IMR-90 (cell line): ENCODE data around the gene TMEM117. TPM values are rescaled to one million over a fixed set of nuclear protein-coding genes. Genes with fewer than 3 reads are reported as not detected.

Experiments used
- ATAC-seq: fragments of 200-7000 bp; cut with Tn5 transposase; 2 replicates; pipeline ENCODE4 v1.9.1; 2020; ENCODE audit warnings: low read depth, mild to moderate bottlenecking, moderate library complexity
- BruUV-seq: library from RNA; stranded (reverse); fragments of 400-500 nt; replicated peaks from 2 replicates; lab custom pipeline; 2021; lab: Mats Ljungman, UMichigan
- CTCF ChIA-PET: fragments of 300-600 bp; formaldehyde crosslinking; extraction: SDS; loops from one replicate; lab custom pipeline; 2021; ENCODE audit warnings: antibody characterized with exemption; lab: Yijun Ruan, JAX
- POLR2A ChIA-PET: fragments of 300-600 bp; sonication (Branson Sonifier 250); formaldehyde crosslinking; loops from one replicate; lab custom pipeline; 2022; ENCODE audit warnings: antibody characterized with exemption; ENCODE audit not compliant: unreplicated experiment; lab: Charles Lee
- DNase-seq: peaks from one replicate; pipeline ENCODE4 v3.0.0; 2013
- H2AFZ ChIP-seq: replicated peaks from 2 replicates; pipeline ENCODE3; 2013; ENCODE audit warnings: low read length, mild to moderate bottlenecking; ENCODE audit not compliant: poor library complexity
- H2AK5ac ChIP-seq: 2 replicates; pipeline ENCODE4 v1.6.1; 2013; ENCODE audit warnings: low read depth, low read length, inconsistent platforms
- H2AK9ac ChIP-seq: replicated peaks from 2 replicates; pipeline ENCODE3; 2013; ENCODE audit warnings: mild to moderate bottlenecking, low read depth, low read length, moderate library complexity; ENCODE audit not compliant: poor library complexity
- H2BK120ac ChIP-seq: 2 replicates; pipeline ENCODE4 v1.6.1; 2013; ENCODE audit warnings: low read depth, low read length, inconsistent platforms
- H2BK15ac ChIP-seq: 3 replicates; pipeline ENCODE4 v1.6.1; 2013; ENCODE audit warnings: low read depth, low read length, inconsistent platforms
- H2BK20ac ChIP-seq: 2 replicates; pipeline ENCODE4 v1.6.1; 2013; ENCODE audit warnings: low read depth, mild to moderate bottlenecking, inconsistent platforms, low read length, moderate library complexity
- H2BK5ac ChIP-seq: 2 replicates; pipeline ENCODE4 v1.6.1; 2013; ENCODE audit warnings: mild to moderate bottlenecking, low read depth, low read length, inconsistent platforms; ENCODE audit not compliant: poor library complexity, severe bottlenecking
- H3K14ac ChIP-seq: replicated peaks from 2 replicates; pipeline ENCODE4 v1.6.1; 2013; ENCODE audit warnings: low read depth, low read length, inconsistent platforms
- H3K18ac ChIP-seq: 2 replicates; pipeline ENCODE4 v1.6.1; 2013; ENCODE audit warnings: low read depth, low read length, control low read depth
- H3K23ac ChIP-seq: 2 replicates; pipeline ENCODE4 v1.6.1; 2013; ENCODE audit warnings: low read depth, low read length, inconsistent platforms
- H3K27ac ChIP-seq: 2 replicates; pipeline ENCODE4 v1.5.1; 2013; ENCODE audit warnings: mild to moderate bottlenecking, control low read depth, low read length; ENCODE audit not compliant: insufficient read depth
- H3K27me3 ChIP-seq: 2 replicates; pipeline ENCODE4 v1.6.1; 2013; ENCODE audit warnings: low read length; ENCODE audit not compliant: control insufficient read depth, insufficient read depth
- H3K36me3 ChIP-seq: 2 replicates; pipeline ENCODE4 v1.6.1; 2013; ENCODE audit warnings: low read length, mixed read lengths; ENCODE audit not compliant: control insufficient read depth, insufficient read depth
- H3K4ac ChIP-seq: 2 replicates; pipeline ENCODE4 v1.6.1; 2013; ENCODE audit warnings: low read depth, low read length, inconsistent platforms
- H3K4me1 ChIP-seq: 2 replicates; pipeline ENCODE4 v1.6.1; 2013; ENCODE audit warnings: low read length, mixed read lengths; ENCODE audit not compliant: control insufficient read depth, insufficient read depth
- H3K4me2 ChIP-seq: 2 replicates; pipeline ENCODE4 v1.6.1; 2013; ENCODE audit warnings: low read depth, mild to moderate bottlenecking, control low read depth, low read length, moderate library complexity
- H3K4me3 ChIP-seq: 2 replicates; pipeline ENCODE4 v1.5.1; 2013; ENCODE audit warnings: low read depth, mild to moderate bottlenecking, control low read depth, low read length, moderate library complexity; ENCODE audit not compliant: insufficient read depth
- H3K56ac ChIP-seq: 2 replicates; pipeline ENCODE4 v1.6.1; 2013; ENCODE audit warnings: low read length, inconsistent platforms; ENCODE audit not compliant: insufficient read depth; ENCODE audit errors: extremely low read depth
- H3K79me1 ChIP-seq, 2 experiments: 2 replicates each; pipeline ENCODE4 v1.6.1; 2013; ENCODE audit warnings: low read length in 2 of 2, inconsistent platforms in 1 of 2, low read depth in 1 of 2
- H3K9ac ChIP-seq: 2 replicates; pipeline ENCODE4 v1.6.1; 2013; ENCODE audit warnings: low read depth, low read length, control low read depth
- H3K9me1 ChIP-seq: 2 replicates; pipeline ENCODE4 v1.6.1; 2013; ENCODE audit warnings: low read length, inconsistent platforms; ENCODE audit not compliant: insufficient read depth
- H3K9me3 ChIP-seq: 2 replicates; pipeline ENCODE4 v1.6.1; 2013; ENCODE audit warnings: low read length; ENCODE audit not compliant: control insufficient read depth, insufficient read depth
- H4K20me1 ChIP-seq: 2 replicates; pipeline ENCODE4 v1.6.1; 2013; ENCODE audit warnings: low read length, inconsistent platforms; ENCODE audit not compliant: insufficient read depth
- H4K5ac ChIP-seq: 2 replicates; pipeline ENCODE4 v1.6.1; 2013; ENCODE audit warnings: mild to moderate bottlenecking, low read depth, low read length, control low read depth
- H4K8ac ChIP-seq, 2 experiments: 2 replicates each; pipeline ENCODE4 v1.6.1; 2013; ENCODE audit warnings: low read depth in 2 of 2, low read length in 2 of 2, control low read depth in 1 of 2, inconsistent platforms in 1 of 2
- H4K91ac ChIP-seq: 2 replicates; pipeline ENCODE4 v1.6.1; 2013; ENCODE audit warnings: low read depth, low read length, inconsistent platforms; ENCODE audit not compliant: insufficient read depth
- BHLHE40 ChIP-seq: fragments of 150-350 bp; IDR thresholded peaks from 2 replicates; pipeline ENCODE4 v1.6.1; 2016; ENCODE audit warnings: mild to moderate bottlenecking, low read depth, low read length
- CEBPB ChIP-seq: IDR thresholded peaks from 2 replicates; pipeline ENCODE4 v1.6.1; 2012; ENCODE audit warnings: low read depth, low read length, improper control_type of control experiment
- CHD1 ChIP-seq: IDR thresholded peaks from 2 replicates; pipeline ENCODE4 v1.6.1; 2012; ENCODE audit warnings: low read depth, low read length, improper control_type of control experiment
- FOS ChIP-seq: fragments of 150-350 bp; IDR thresholded peaks from 2 replicates; pipeline ENCODE4 v1.6.1; 2016; ENCODE audit warnings: low read depth, low read length
- MAFK ChIP-seq: IDR thresholded peaks from 2 replicates; pipeline ENCODE4 v1.6.1; 2012; ENCODE audit warnings: low read depth, low read length, improper control_type of control experiment
- MAZ ChIP-seq: IDR thresholded peaks from 2 replicates; pipeline ENCODE4 v1.6.1; 2012; ENCODE audit warnings: low read depth, mild to moderate bottlenecking, low read length, improper control_type of control experiment, moderate library complexity, borderline replicate concordance
- MXI1 ChIP-seq: IDR thresholded peaks from 2 replicates; pipeline ENCODE4 v1.6.1; 2012; ENCODE audit warnings: low read depth, mild to moderate bottlenecking, low read length, moderate library complexity, borderline replicate concordance
- NFE2L2 ChIP-seq: fragments of 150-350 bp; IDR thresholded peaks from 2 replicates; pipeline ENCODE4 v1.6.1; 2016; ENCODE audit warnings: low read depth, mild to moderate bottlenecking, low read length
- POLR2A ChIP-seq: IDR thresholded peaks from 2 replicates; pipeline ENCODE4 v1.6.1; 2012; ENCODE audit warnings: mild to moderate bottlenecking, low read depth, low read length
- RAD21 ChIP-seq: IDR thresholded peaks from 2 replicates; pipeline ENCODE4 v1.6.1; 2012; ENCODE audit warnings: low read length, improper control_type of control experiment
- RCOR1 ChIP-seq: IDR thresholded peaks from 2 replicates; pipeline ENCODE4 v1.6.1; 2012; ENCODE audit warnings: mild to moderate bottlenecking, low read length, improper control_type of control experiment; ENCODE audit not compliant: insufficient replicate concordance
- RFX5 ChIP-seq: IDR thresholded peaks from 2 replicates; pipeline ENCODE4 v1.8.0; 2012; ENCODE audit warnings: low read depth, mild to moderate bottlenecking, low read length, moderate library complexity
- SMC3 ChIP-seq: fragments of 150-350 bp; IDR thresholded peaks from 2 replicates; pipeline ENCODE4 v1.6.1; 2016; ENCODE audit warnings: low read depth, mild to moderate bottlenecking, antibody characterized with exemption, low read length, moderate library complexity
- WGBS, 2 experiments: methylation state at CpG; one replicate each; pipeline versions ENCODE4 v1.1.5 to v1.1.7; 2013; ENCODE audit warnings: missing lambda C conversion rate in 2 of 2; ENCODE audit not compliant: insufficient read length in 1 of 2; ENCODE audit errors: extremely low coverage in 2 of 2; 5-methylcytosine and 5-hydroxymethylcytosine counted together
- dilution Hi-C: fragments of 300-500 bp; cut with HindIII; formaldehyde crosslinking; loops from one replicate; pipeline ENCODE4 v1.14.3; 2018; ENCODE audit warnings: low sequenced_read_pairs; ENCODE audit not compliant: unreplicated experiment
- in situ Hi-C: fragments of 300-500 bp; cut with MboI; formaldehyde crosslinking; loops from 3 replicates; pipeline ENCODE4 v1.14.3; 2019; ENCODE audit warnings: low sequenced_read_pairs, inconsistent platforms, mixed read lengths
- intact Hi-C: fragments of 100-400 bp; cut with micrococcal nuclease; formaldehyde crosslinking; loops from 2 replicates; pipeline ENCODE4 v1.10.0; 2022
- polyA plus RNA-seq, 3 experiments: library from polyadenylated mRNA; depleted of rRNA; stranded (reverse); fragments of >200 nt; gene quantifications; 2 replicates each; pipeline ENCODE4 v1.2.3, GENCODE V29; 2012; ENCODE audit warnings: low replicate concordance in 1 of 3
- total RNA-seq: library from RNA; depleted of rRNA; stranded (reverse); fragments of >200 nt; gene quantifications from 2 replicates; pipeline ENCODE4 v1.2.3, GENCODE V29; 2012
- TF ChIP-seq, protein P1 (sequence below): fragments of 150-350 bp; IDR thresholded peaks from 2 replicates; pipeline ENCODE4 v1.6.1; 2016; ENCODE audit warnings: low read depth, mild to moderate bottlenecking, low read length, moderate library complexity, borderline replicate concordance
- TF ChIP-seq, protein P2 (sequence below): fragments of 150-350 bp; IDR thresholded peaks from 2 replicates; pipeline ENCODE4 v1.6.1; 2017; ENCODE audit warnings: mild to moderate bottlenecking, antibody characterized with exemption, low read length, low read depth
- TF ChIP-seq, protein P3 (sequence below): conservative IDR thresholded peaks from 2 replicates; pipeline ENCODE4 v1.5.1; 2012; ENCODE audit warnings: mild to moderate bottlenecking, low read depth, low read length, improper control_type of control experiment

Gene TMEM117
- total and polyA plus RNA-seq, 2 of the 4 experiments (the other 2 are of a cell fraction) = 8.7 to 21.0 TPM

DNA sequence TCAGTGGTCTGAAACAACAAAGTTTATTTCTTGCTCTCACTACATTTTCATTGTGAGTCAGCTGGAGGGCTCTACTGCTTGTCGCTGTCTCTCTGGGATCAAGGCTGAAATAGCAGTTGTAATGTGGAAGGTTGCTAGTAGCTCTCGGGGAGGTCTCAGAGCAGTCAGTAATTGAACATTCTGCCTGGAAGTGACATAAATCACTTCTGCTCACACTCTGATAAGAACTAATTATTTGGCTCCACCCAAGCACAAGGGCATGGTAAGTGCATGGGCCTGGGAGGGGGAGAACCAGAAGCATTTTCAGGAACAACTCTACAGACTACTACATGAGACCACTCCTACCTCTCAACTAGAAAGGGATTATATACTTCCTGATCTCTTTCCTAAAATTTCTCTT, 128.2 kb downstream of the TMEM117 start:
- no peak overlapping the region for H2BK20ac ChIP-seq
- H3K9me3 ChIP-seq = no peaks in the 10 kb centered on the region
- intact Hi-C loops (no loop called here), in situ Hi-C loops (loop anchor here (10.0 kb wide), 1 partner anchor 961 kb away; no protein-coding TSS in a partner anchor), dilution Hi-C loops (no loop called here)
- WGBS, 2 experiments = no CpG with 5 or more reads among the region's 2 CpGs
- H3K4me1 ChIP-seq = no peaks in the 10 kb centered on the region
- ChIA-PET CTCF (no interaction called here), POLR2A (no interaction called here)
- no peak overlapping the region for H2AK5ac ChIP-seq
- DNase-seq (no peak), ATAC-seq (no peak)
- no peak overlapping the region for H2AFZ ChIP-seq
- H3K4me2 ChIP-seq = no peak overlapping the region
- no TSS peak for BruUV-seq
- no peak overlapping the region for H2BK120ac ChIP-seq
- H3K27ac ChIP-seq = no peak overlapping the region
- H2BK15ac ChIP-seq = no peak overlapping the region
- no peaks in the 10 kb centered on the region for H3K27me3 ChIP-seq
- no peak overlapping the region for H3K9ac ChIP-seq
- no peak overlapping the region for H3K14ac ChIP-seq
- no peak overlapping the region for H4K8ac ChIP-seq
- no peak overlapping the region for H3K56ac ChIP-seq
- no peak overlapping the region for H3K4me3 ChIP-seq
- no peak overlapping the region for H3K4ac ChIP-seq
- no peak overlapping the region for H4K91ac ChIP-seq
- H3K79me1 ChIP-seq = no peaks in the 10 kb centered on the region
- no peaks in the 10 kb centered on the region for H3K36me3 ChIP-seq
- no peak overlapping the region for H2AK9ac ChIP-seq
- no peak overlapping the region for H3K18ac ChIP-seq
- no peak overlapping the region for H3K23ac ChIP-seq
- no peaks in the 10 kb centered on the region for H4K20me1 ChIP-seq
- no peaks in the 10 kb centered on the region for H3K9me1 ChIP-seq
- no peak for TF ChIP-seq MAFK
- no peak for TF ChIP-seq NFE2L2
- TF ChIP-seq, protein P1, sequence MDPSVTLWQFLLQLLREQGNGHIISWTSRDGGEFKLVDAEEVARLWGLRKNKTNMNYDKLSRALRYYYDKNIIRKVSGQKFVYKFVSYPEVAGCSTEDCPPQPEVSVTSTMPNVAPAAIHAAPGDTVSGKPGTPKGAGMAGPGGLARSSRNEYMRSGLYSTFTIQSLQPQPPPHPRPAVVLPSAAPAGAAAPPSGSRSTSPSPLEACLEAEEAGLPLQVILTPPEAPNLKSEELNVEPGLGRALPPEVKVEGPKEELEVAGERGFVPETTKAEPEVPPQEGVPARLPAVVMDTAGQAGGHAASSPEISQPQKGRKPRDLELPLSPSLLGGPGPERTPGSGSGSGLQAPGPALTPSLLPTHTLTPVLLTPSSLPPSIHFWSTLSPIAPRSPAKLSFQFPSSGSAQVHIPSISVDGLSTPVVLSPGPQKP = no peak
- no peak for TF ChIP-seq RCOR1
- TF ChIP-seq RAD21 = no peak
- TF ChIP-seq SMC3 = no peak
- no peak for TF ChIP-seq FOS
- no peak for TF ChIP-seq RFX5
- TF ChIP-seq CEBPB = no peak
- no peak for TF ChIP-seq MAZ
- no peak for TF ChIP-seq POLR2A
- TF ChIP-seq, protein P2, sequence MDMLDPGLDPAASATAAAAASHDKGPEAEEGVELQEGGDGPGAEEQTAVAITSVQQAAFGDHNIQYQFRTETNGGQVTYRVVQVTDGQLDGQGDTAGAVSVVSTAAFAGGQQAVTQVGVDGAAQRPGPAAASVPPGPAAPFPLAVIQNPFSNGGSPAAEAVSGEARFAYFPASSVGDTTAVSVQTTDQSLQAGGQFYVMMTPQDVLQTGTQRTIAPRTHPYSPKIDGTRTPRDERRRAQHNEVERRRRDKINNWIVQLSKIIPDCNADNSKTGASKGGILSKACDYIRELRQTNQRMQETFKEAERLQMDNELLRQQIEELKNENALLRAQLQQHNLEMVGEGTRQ = no peak
- no peak for TF ChIP-seq CHD1
- no peak for TF ChIP-seq BHLHE40
- TF ChIP-seq MXI1 = no peak
- TF ChIP-seq, protein P3, sequence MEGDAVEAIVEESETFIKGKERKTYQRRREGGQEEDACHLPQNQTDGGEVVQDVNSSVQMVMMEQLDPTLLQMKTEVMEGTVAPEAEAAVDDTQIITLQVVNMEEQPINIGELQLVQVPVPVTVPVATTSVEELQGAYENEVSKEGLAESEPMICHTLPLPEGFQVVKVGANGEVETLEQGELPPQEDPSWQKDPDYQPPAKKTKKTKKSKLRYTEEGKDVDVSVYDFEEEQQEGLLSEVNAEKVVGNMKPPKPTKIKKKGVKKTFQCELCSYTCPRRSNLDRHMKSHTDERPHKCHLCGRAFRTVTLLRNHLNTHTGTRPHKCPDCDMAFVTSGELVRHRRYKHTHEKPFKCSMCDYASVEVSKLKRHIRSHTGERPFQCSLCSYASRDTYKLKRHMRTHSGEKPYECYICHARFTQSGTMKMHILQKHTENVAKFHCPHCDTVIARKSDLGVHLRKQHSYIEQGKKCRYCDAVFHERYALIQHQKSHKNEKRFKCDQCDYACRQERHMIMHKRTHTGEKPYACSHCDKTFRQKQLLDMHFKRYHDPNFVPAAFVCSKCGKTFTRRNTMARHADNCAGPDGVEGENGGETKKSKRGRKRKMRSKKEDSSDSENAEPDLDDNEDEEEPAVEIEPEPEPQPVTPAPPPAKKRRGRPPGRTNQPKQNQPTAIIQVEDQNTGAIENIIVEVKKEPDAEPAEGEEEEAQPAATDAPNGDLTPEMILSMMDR = no peak
- H2BK5ac ChIP-seq = no peak overlapping the region
- H4K5ac ChIP-seq = no peak overlapping the region
